Duodenal mucosa (tissue), 2 donors: ENCODE measurements around the gene TMEM51.

ENCODE experiments used
- H3K27ac ChIP-seq: one replicate; pipeline ENCODE4 v1.7.0; 2013; ENCODE audit warnings: low read depth, low read length
- H3K27me3 ChIP-seq, 2 donors: one replicate each; pipeline ENCODE4 v1.7.0; 2013; ENCODE audit warnings: low read length in 2 of 2, control low read depth in 1 of 2; ENCODE audit not compliant: insufficient read depth in 2 of 2, control insufficient read depth in 1 of 2
- H3K36me3 ChIP-seq, 2 donors: one replicate each; pipeline ENCODE4 v1.7.0; 2013; ENCODE audit warnings: low read length in 2 of 2, control low read depth in 1 of 2; ENCODE audit not compliant: insufficient read depth in 2 of 2, control insufficient read depth in 1 of 2
- H3K4me1 ChIP-seq, 2 donors: one replicate each; pipeline ENCODE4 v1.7.0; 2013; ENCODE audit warnings: low read length in 2 of 2, control low read depth in 1 of 2; ENCODE audit not compliant: insufficient read depth in 2 of 2, control insufficient read depth in 1 of 2
- H3K4me3 ChIP-seq, 2 donors: one replicate each; pipeline ENCODE4 v1.7.0; 2013; ENCODE audit warnings: low read length in 2 of 2, low read depth in 1 of 2
- H3K9ac ChIP-seq, 2 donors: one replicate each; pipeline ENCODE4 v1.7.0; 2013; ENCODE audit warnings: low read length in 2 of 2, low read depth in 1 of 2
- H3K9me3 ChIP-seq, 2 donors: one replicate each; pipeline ENCODE4 v1.7.0; 2013; ENCODE audit warnings: low read length in 2 of 2, control low read depth in 1 of 2; ENCODE audit not compliant: control insufficient read depth in 1 of 2

TMEM51 gene

GRCh38 chr1:15184436-15185241 lies 31.1 kb downstream of the TMEM51 start:
- H3K4me3 ChIP-seq, result no peak overlapping the region
- peak overlapping the region in 1 of 2 donors; percentile 36 for H3K9ac ChIP-seq
- H3K9me3 ChIP-seq, result no peaks in the 10 kb centered on the region
- H3K4me1 ChIP-seq, result peaks cover 78 to 88% of the 10 kb centered on the region in 2 donors
- no peaks in the 10 kb centered on the region for H3K27me3 ChIP-seq
- H3K27ac ChIP-seq, result peak overlapping the region; percentile 8
- H3K36me3 ChIP-seq, result no peaks in the 10 kb centered on the region

GRCh38 chr1:15185617-15186016 lies 32.1 kb downstream of the TMEM51 start:
- H3K27ac ChIP-seq, result no peak overlapping the region

GRCh38 chr1:15186073-15186845 lies 32.7 kb downstream of the TMEM51 start:
- no peaks in the 10 kb centered on the region for H3K27me3 ChIP-seq
- no peaks in the 10 kb centered on the region for H3K9me3 ChIP-seq
- peaks cover 79 to 85% of the 10 kb centered on the region in 2 donors for H3K4me1 ChIP-seq
- no peaks in the 10 kb centered on the region for H3K36me3 ChIP-seq
- H3K4me3 ChIP-seq, result no peak overlapping the region
- H3K27ac ChIP-seq, result no peak overlapping the region
- H3K9ac ChIP-seq, result peak overlapping the region in 1 of 2 donors; percentile 15

More at GRCh38 chr1:15185617-15186016, 32.1 kb downstream of the TMEM51 start:
- H3K9me3 ChIP-seq, result no peaks in the 10 kb centered on the region
- H3K4me1 ChIP-seq, result peaks cover 79 to 88% of the 10 kb centered on the region in 2 donors
- no peaks in the 10 kb centered on the region for H3K27me3 ChIP-seq
- H3K9ac ChIP-seq, result no peak overlapping the region
- H3K4me3 ChIP-seq, result no peak overlapping the region
- H3K36me3 ChIP-seq, result no peaks in the 10 kb centered on the region

- Histone ChIP-seq H3K27ac (no peak overlapping the region), H3K9me3 (no peaks in the 10 kb centered on the region), H3K4me3 (no peak overlapping the region), H3K36me3 (no peaks in the 10 kb centered on the region), H3K9ac (no peak overlapping the region), H3K4me1 (peaks cover 80 to 87% of the 10 kb centered on the region in 2 donors), H3K27me3 (no peaks in the 10 kb centered on the region)
Measured at GRCh38 chr1:15186846-15187151, 33.3 kb downstream of the TMEM51 start.

- Histone ChIP-seq H3K36me3 (no peaks in the 10 kb centered on the region), H3K27me3 (no peaks in the 10 kb centered on the region), H3K9me3 (no peaks in the 10 kb centered on the region), H3K27ac (peak overlapping the region; percentile 26), H3K4me1 (peaks cover 83 to 86% of the 10 kb centered on the region in 2 donors), H3K4me3 (peak overlapping the region in 1 of 2 donors; percentile 7), H3K9ac (peak overlapping the region; percentile 16 to 38)
Measured at GRCh38 chr1:15187175-15188129, 33.9 kb downstream of the TMEM51 start.

- H3K4me3 ChIP-seq, result no peak overlapping the region
- peak overlapping the region; percentile 15 for H3K27ac ChIP-seq
- no peak overlapping the region for H3K9ac ChIP-seq
- peaks cover 83 to 85% of the 10 kb centered on the region in 2 donors for H3K4me1 ChIP-seq
- H3K27me3 ChIP-seq, result no peaks in the 10 kb centered on the region
- H3K9me3 ChIP-seq, result no peaks in the 10 kb centered on the region
- no peaks in the 10 kb centered on the region for H3K36me3 ChIP-seq
Measured at GRCh38 chr1:15188130-15188524, 34.6 kb downstream of the TMEM51 start.

- Histone ChIP-seq H3K36me3 (no peaks in the 10 kb centered on the region), H3K9me3 (no peaks in the 10 kb centered on the region), H3K4me1 (peaks cover 79 to 82% of the 10 kb centered on the region in 2 donors), H3K27me3 (no peaks in the 10 kb centered on the region), H3K4me3 (no peak overlapping the region), H3K9ac (no peak overlapping the region), H3K27ac (peak overlapping the region; percentile 57)
Measured at GRCh38 chr1:15188678-15189077, 35.1 kb downstream of the TMEM51 start.

- Histone ChIP-seq H3K36me3 (no peaks in the 10 kb centered on the region), H3K4me3 (no peak overlapping the region), H3K9ac (peak overlapping the region; percentile 3 to 19), H3K4me1 (peaks cover 71 to 74% of the 10 kb centered on the region in 2 donors), H3K9me3 (no peaks in the 10 kb centered on the region), H3K27ac (peak overlapping the region; percentile 60), H3K27me3 (no peaks in the 10 kb centered on the region)
Measured at GRCh38 chr1:15189692-15190370, 36.3 kb downstream of the TMEM51 start.

GRCh38 chr1:15191267-15191666 lies 37.7 kb downstream of the TMEM51 start:
- H3K9ac ChIP-seq, result peak overlapping the region; percentile 6 to 15
- no peak overlapping the region for H3K4me3 ChIP-seq
- H3K36me3 ChIP-seq, result peaks cover 0 to 4% of the 10 kb centered on the region in 2 donors
- H3K27ac ChIP-seq, result peak overlapping the region; percentile 42
- peaks cover 65 to 66% of the 10 kb centered on the region in 2 donors for H3K4me1 ChIP-seq
- H3K27me3 ChIP-seq, result no peaks in the 10 kb centered on the region
- no peaks in the 10 kb centered on the region for H3K9me3 ChIP-seq
